ENCODE measurements around the gene TMEM94. TPM values are rescaled to one million over a fixed set of nuclear protein-coding genes. Genes with fewer than 3 reads are reported as not detected.

TMEM94 gene
- total and polyA plus RNA-seq, 2 of the 13 experiments (the other 11 are each of a cell fraction or from before 2014, with no cell fraction given), result 32.6 to 134 TPM

DNA sequence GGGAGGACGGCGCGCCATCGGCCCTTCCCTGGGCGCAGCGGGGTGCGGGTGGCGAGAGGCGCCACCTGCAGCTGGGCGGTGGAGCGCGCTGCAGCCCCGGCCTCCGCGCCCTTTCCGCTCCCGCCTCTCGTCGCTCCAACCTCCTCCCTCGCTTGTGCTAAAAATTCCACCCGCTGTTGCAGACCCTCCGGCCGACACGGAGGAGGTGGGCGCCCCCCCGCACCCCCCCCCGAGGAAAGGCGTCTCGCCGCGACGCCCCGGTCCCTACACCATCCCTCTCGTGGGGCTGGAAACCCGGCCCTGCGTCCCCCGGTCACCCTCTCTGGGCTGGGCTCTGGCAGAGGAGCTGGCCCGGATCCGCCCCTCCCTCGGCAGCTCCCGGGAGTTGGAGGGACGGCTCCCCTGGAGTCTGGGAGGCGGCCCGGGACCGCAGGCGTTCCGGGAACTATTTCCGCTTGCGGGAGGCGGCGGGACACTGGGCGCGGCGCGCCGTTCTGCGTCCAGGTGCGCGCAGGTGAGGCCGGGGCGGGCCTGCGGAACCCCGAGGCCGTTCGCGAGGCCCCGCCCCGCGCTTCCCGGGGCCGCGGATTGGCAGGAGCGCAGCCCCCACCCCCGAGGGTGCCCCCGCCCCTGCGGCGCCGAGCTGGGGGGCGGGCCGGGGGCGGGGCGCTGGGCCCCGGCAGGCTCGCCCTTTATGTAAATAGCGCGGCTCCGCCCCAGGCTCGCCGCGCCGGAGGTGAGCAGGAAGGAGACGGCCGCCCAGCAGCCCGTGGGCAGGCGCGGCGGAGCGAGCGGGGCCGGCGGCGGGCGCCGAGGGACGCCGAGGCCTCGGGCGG is 68.8 kb downstream of the TMEM94 start, which contains the start of gene LLGL2 (continued):
- TF ChIP-seq ZBTB10 (CRISPR knock-in tag; IDR thresholded peaks at IDR 0.05; ENCODE audit: borderline replicate concordance) (peak; percentile 60; the same call in 1 of the 2 replicates), ZNF441 (CRISPR knock-in tag; IDR thresholded peaks at IDR 0.05; ENCODE audit: borderline replicate concordance) (no peak), ZZZ3 (CRISPR knock-in tag; IDR thresholded peaks at IDR 0.05; ENCODE audit: borderline replicate concordance) (no peak; the same call in 1 of the 2 replicates), REPIN1 (CRISPR knock-in tag; IDR thresholded peaks at IDR 0.05; ENCODE audit: borderline replicate concordance, low read depth) (0 out of 2 replicates have a peak, but pooled peaks have one; percentile 22), ASH2L (IDR thresholded peaks at IDR 0.05; ENCODE audit: insufficient read length, low read depth, low read length) (peak; percentile 71), ZNF562 (CRISPR knock-in tag; IDR thresholded peaks at IDR 0.05; ENCODE audit: borderline replicate concordance) (no peak), ZNF20 (CRISPR knock-in tag; IDR thresholded peaks at IDR 0.05) (no peak), RBAK (CRISPR knock-in tag; IDR thresholded peaks at IDR 0.05) (no peak), ETV5 (CRISPR knock-in tag; IDR thresholded peaks at IDR 0.05; ENCODE audit: borderline replicate concordance) (peak; percentile 31; the same call in 1 of the 2 replicates), ZNF33A (CRISPR knock-in tag; IDR thresholded peaks at IDR 0.05; ENCODE audit: borderline replicate concordance) (no peak), NRL (CRISPR knock-in tag; IDR thresholded peaks at IDR 0.05; ENCODE audit: borderline replicate concordance) (peak; percentile 67; the same call in 1 of the 2 replicates), ZMAT3 (CRISPR knock-in tag; conservative IDR thresholded peaks at IDR 0.05) (no peak; the same call in 1 of the 2 replicates), ZNF274 (CRISPR knock-in tag; IDR thresholded peaks at IDR 0.05) (peak; percentile 30; the same call in 1 of the 2 replicates), SOX13 (IDR thresholded peaks at IDR 0.05) (no peak), SOX13 (CRISPR knock-in tag; conservative IDR thresholded peaks at IDR 0.05 in 1 of 2, IDR thresholded peaks at IDR 0.05 in 1 of 2) (no peak; a peak in 1 of 4 replicates), NCOR1 (IDR thresholded peaks at IDR 0.05; ENCODE audit: borderline replicate concordance, low read length) (no peak), ZNF850 (CRISPR knock-in tag; conservative IDR thresholded peaks at IDR 0.05) (no peak), KLF9 (CRISPR knock-in tag; IDR thresholded peaks at IDR 0.05; ENCODE audit: low read depth) (no peak), SRY (CRISPR knock-in tag; IDR thresholded peaks at IDR 0.05) (no peak), ZSCAN31 (CRISPR knock-in tag; IDR thresholded peaks at IDR 0.05; ENCODE audit: low read depth) (no peak; the same call in 1 of the 2 replicates), FOSL2 (CRISPR knock-in tag; IDR thresholded peaks at IDR 0.05) (peak; percentile 4)
- TF ChIP-seq, protein P1, sequence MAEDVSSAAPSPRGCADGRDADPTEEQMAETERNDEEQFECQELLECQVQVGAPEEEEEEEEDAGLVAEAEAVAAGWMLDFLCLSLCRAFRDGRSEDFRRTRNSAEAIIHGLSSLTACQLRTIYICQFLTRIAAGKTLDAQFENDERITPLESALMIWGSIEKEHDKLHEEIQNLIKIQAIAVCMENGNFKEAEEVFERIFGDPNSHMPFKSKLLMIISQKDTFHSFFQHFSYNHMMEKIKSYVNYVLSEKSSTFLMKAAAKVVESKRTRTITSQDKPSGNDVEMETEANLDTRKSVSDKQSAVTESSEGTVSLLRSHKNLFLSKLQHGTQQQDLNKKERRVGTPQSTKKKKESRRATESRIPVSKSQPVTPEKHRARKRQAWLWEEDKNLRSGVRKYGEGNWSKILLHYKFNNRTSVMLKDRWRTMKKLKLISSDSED (CRISPR knock-in tag; IDR thresholded peaks at IDR 0.05), result no peak

All from HepG2 (cell line).